Measurements from ENCODE around the gene TESK2. TPM values are rescaled to one million over a fixed set of nuclear protein-coding genes. Genes with fewer than 3 reads are reported as not detected.

Gene TESK2
- total and polyA plus RNA-seq, 2 of the 13 experiments (the other 11 are each of a cell fraction or from before 2014, with no cell fraction given), result 5.5 to 9.6 TPM

DNA sequence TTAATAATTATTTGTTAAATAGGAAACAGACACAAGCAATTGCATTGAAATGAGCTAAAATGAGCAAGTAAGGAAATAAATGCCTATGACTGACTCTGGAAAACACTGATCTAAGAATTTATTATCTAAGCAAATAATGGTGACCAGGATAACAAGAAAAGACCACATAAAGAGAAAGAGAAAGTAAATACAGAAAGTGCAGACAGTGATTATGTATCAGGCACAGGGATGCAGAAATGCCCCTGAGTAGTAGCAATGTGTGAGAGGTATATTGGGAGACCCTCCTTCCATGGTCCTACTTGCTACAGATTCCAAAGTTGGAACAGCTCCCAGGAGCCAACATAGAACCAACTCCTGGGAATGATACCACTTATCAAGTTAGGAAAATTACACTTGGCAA lies 117.4 kb downstream of the TESK2 start:
- FAIRE-seq (no peak), DNase-seq (ENCODE audit: low spot score) (no peak), ATAC-seq (no peak)
- H3K4me3 ChIP-seq (replicated peaks in 1 of 3; ENCODE audit: insufficient read depth in 1 of 3, low read depth in 2 of 3, low read length in 3 of 3), result no peak overlapping the region
- H3K27me3 ChIP-seq (ENCODE audit: control insufficient read depth in 1 of 2, insufficient read depth in 2 of 2, low read length in 2 of 2), result no peaks in the 10 kb centered on the region
- TF ChIP-seq ZFP1 (CRISPR knock-in tag; IDR thresholded peaks at IDR 0.05), result no peak
- no peak for TF ChIP-seq ZNF790 (CRISPR knock-in tag; IDR thresholded peaks at IDR 0.05; ENCODE audit: borderline replicate concordance)
- in situ Hi-C loops (cut with HindIII; ENCODE audit: extremely low pct_ligation_motif_present, low pct_unique_long_range_greater_than_20kb), result loop anchor here (25.0 kb wide), 1 partner anchor 214 kb away; the partner anchor contains the start of gene NASP
- no peak overlapping the region for H3K9ac ChIP-seq (ENCODE audit: insufficient read depth, low read depth, low read length)
- no peak overlapping the region for H3K4me2 ChIP-seq (ENCODE audit: low read depth, low read length)
- H3K27ac ChIP-seq (ENCODE audit: extremely low read length, insufficient read depth, low read length), result no peak overlapping the region
- BruUV-seq (replicated peaks), result no TSS peak
- no peak overlapping the region for H2AFZ ChIP-seq (ENCODE audit: low read length)
- no peaks in the 10 kb centered on the region; the same call in 1 of the 2 replicates for H3K4me1 ChIP-seq (ENCODE audit: insufficient read depth, low read length)
- no peaks in the 10 kb centered on the region for H3K36me3 ChIP-seq (replicated peaks in 1 of 2; ENCODE audit: control insufficient read depth in 1 of 2, insufficient read depth in 2 of 2, low read length in 2 of 2)
- POLR2A ChIA-PET, result interaction anchor here (0.9 kb wide), 1 partner anchor 148 kb away, joined by 3 read pairs; the partner anchor contains the start of gene PRDX1
- CTCF ChIA-PET (ENCODE audit: low intra/inter-chr PET ratio, low total read pairs), result no interaction called here
- intact Hi-C loops (cut with micrococcal nuclease; ENCODE audit: unreplicated experiment), result no loop called here
- H3K9me3 ChIP-seq (ENCODE audit: low read length), result no peaks in the 10 kb centered on the region
- no peaks in the 10 kb centered on the region for H4K20me1 ChIP-seq (ENCODE audit: insufficient read depth, low read length)
- H3K79me2 ChIP-seq (ENCODE audit: insufficient read depth, low read length), result no peaks in the 10 kb centered on the region

DNA sequence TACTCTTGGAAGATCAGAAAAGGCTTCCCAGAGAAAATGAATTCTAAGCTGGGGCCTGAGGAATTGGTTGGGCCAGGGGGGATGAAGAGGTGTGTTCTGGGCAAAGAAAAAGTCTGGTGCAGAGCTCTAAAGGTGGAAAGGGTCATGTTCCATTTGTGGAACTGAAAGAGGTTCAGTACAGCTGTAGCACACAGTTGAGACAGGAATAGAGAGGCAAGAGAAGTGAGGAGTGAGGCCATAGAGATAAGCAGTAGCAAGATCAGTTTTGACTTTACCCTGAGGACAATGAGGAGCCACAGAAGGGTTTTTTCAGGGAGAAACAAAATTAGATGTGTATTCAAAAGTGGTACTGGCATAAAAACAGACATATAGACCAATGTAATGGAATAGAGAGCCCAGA lies 120.4 kb downstream of the TESK2 start:
- in situ Hi-C loops (cut with HindIII; ENCODE audit: extremely low pct_ligation_motif_present, low pct_unique_long_range_greater_than_20kb) (loop anchor here (25.0 kb wide), 1 partner anchor 217 kb away; the partner anchor contains the start of gene NASP), intact Hi-C loops (cut with micrococcal nuclease; ENCODE audit: unreplicated experiment) (no loop called here)
- Histone ChIP-seq H3K9me3 (ENCODE audit: low read length) (no peaks in the 10 kb centered on the region), H3K4me3 (replicated peaks in 1 of 3; ENCODE audit: insufficient read depth in 1 of 3, low read depth in 2 of 3, low read length in 3 of 3) (no peak overlapping the region), H3K79me2 (ENCODE audit: insufficient read depth, low read length) (no peaks in the 10 kb centered on the region), H3K27me3 (ENCODE audit: control insufficient read depth in 1 of 2, insufficient read depth in 2 of 2, low read length in 2 of 2) (no peaks in the 10 kb centered on the region), H2AFZ (ENCODE audit: low read length) (no peak overlapping the region), H3K27ac (ENCODE audit: extremely low read length, insufficient read depth, low read length) (no peak overlapping the region), H3K9ac (ENCODE audit: insufficient read depth, low read depth, low read length) (no peak overlapping the region), H3K4me1 (ENCODE audit: insufficient read depth, low read length) (no peaks in the 10 kb centered on the region; the same call in 1 of the 2 replicates), H4K20me1 (ENCODE audit: insufficient read depth, low read length) (no peaks in the 10 kb centered on the region), H3K4me2 (ENCODE audit: low read depth, low read length) (no peak overlapping the region), H3K36me3 (replicated peaks in 1 of 2; ENCODE audit: control insufficient read depth in 1 of 2, insufficient read depth in 2 of 2, low read length in 2 of 2) (no peaks in the 10 kb centered on the region)
- POLR2A ChIA-PET, result no interaction called here
- BruUV-seq (replicated peaks), result no TSS peak
- CTCF ChIA-PET (ENCODE audit: low intra/inter-chr PET ratio, low total read pairs), result no interaction called here
- DNase-seq (ENCODE audit: low spot score) (no peak), ATAC-seq (no peak), FAIRE-seq (no peak)
- TF ChIP-seq ZNF207 (IDR thresholded peaks at IDR 0.05; ENCODE audit: borderline replicate concordance) (no peak), BRCA1 (CRISPR knock-in tag; IDR thresholded peaks at IDR 0.05) (no peak), ZNF782 (CRISPR knock-in tag; IDR thresholded peaks at IDR 0.05; ENCODE audit: borderline replicate concordance) (no peak), IRF2 (CRISPR knock-in tag; IDR thresholded peaks at IDR 0.05) (no peak), ASH2L (IDR thresholded peaks at IDR 0.05; ENCODE audit: insufficient read length, low read depth, low read length) (no peak)
- TF ChIP-seq, protein P1, sequence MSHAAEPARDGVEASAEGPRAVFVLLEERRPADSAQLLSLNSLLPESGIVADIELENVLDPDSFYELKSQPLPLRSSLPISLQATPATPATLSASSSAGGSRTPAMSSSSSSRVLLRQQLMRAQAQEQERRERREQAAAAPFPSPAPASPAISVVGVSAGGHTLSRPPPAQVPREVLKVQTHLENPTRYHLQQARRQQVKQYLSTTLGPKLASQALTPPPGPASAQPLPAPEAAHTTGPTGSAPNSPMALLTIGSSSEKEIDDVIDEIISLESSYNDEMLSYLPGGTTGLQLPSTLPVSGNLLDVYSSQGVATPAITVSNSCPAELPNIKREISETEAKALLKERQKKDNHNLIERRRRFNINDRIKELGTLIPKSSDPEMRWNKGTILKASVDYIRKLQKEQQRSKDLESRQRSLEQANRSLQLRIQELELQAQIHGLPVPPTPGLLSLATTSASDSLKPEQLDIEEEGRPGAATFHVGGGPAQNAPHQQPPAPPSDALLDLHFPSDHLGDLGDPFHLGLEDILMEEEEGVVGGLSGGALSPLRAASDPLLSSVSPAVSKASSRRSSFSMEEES (CRISPR knock-in tag; IDR thresholded peaks at IDR 0.05), result no peak
- TF ChIP-seq, protein P2, sequence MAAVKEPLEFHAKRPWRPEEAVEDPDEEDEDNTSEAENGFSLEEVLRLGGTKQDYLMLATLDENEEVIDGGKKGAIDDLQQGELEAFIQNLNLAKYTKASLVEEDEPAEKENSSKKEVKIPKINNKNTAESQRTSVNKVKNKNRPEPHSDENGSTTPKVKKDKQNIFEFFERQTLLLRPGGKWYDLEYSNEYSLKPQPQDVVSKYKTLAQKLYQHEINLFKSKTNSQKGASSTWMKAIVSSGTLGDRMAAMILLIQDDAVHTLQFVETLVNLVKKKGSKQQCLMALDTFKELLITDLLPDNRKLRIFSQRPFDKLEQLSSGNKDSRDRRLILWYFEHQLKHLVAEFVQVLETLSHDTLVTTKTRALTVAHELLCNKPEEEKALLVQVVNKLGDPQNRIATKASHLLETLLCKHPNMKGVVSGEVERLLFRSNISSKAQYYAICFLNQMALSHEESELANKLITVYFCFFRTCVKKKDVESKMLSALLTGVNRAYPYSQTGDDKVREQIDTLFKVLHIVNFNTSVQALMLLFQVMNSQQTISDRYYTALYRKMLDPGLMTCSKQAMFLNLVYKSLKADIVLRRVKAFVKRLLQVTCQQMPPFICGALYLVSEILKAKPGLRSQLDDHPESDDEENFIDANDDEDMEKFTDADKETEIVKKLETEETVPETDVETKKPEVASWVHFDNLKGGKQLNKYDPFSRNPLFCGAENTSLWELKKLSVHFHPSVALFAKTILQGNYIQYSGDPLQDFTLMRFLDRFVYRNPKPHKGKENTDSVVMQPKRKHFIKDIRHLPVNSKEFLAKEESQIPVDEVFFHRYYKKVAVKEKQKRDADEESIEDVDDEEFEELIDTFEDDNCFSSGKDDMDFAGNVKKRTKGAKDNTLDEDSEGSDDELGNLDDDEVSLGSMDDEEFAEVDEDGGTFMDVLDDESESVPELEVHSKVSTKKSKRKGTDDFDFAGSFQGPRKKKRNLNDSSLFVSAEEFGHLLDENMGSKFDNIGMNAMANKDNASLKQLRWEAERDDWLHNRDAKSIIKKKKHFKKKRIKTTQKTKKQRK (IDR thresholded peaks at IDR 0.05; ENCODE audit: low read length), result no peak
- TF ChIP-seq, protein P3, sequence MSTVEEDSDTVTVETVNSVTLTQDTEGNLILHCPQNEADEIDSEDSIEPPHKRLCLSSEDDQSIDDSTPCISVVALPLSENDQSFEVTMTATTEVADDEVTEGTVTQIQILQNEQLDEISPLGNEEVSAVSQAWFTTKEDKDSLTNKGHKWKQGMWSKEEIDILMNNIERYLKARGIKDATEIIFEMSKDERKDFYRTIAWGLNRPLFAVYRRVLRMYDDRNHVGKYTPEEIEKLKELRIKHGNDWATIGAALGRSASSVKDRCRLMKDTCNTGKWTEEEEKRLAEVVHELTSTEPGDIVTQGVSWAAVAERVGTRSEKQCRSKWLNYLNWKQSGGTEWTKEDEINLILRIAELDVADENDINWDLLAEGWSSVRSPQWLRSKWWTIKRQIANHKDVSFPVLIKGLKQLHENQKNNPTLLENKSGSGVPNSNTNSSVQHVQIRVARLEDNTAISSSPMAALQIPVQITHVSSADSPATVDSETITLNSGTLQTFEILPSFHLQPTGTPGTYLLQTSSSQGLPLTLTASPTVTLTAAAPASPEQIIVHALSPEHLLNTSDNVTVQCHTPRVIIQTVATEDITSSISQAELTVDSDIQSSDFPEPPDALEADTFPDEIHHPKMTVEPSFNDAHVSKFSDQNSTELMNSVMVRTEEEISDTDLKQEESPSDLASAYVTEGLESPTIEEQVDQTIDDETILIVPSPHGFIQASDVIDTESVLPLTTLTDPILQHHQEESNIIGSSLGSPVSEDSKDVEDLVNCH (CRISPR knock-in tag; IDR thresholded peaks at IDR 0.05), result no peak
- TF ChIP-seq, protein P4, sequence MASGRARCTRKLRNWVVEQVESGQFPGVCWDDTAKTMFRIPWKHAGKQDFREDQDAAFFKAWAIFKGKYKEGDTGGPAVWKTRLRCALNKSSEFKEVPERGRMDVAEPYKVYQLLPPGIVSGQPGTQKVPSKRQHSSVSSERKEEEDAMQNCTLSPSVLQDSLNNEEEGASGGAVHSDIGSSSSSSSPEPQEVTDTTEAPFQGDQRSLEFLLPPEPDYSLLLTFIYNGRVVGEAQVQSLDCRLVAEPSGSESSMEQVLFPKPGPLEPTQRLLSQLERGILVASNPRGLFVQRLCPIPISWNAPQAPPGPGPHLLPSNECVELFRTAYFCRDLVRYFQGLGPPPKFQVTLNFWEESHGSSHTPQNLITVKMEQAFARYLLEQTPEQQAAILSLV (CRISPR knock-in tag; IDR thresholded peaks at IDR 0.05; ENCODE audit: borderline replicate concordance), result no peak
